ENCODE measurements around the gene AMD1.
A peak's percentile ranks its signal among the peaks of the same experiment; 100 is the strongest.

The AMD1 gene

GRCh38 chr6:110841266-110841665 lies 33.3 kb upstream of the AMD1 start:
- DNase-seq (ENCODE audit: low read depth), result no peak
- TF ChIP-seq CTCF (IDR thresholded peaks at IDR 0.05; ENCODE audit: low read depth, low read length) (no peak), MYC (IDR thresholded peaks at IDR 0.05; ENCODE audit: low read depth, low read length) (no peak), POLR2A (IDR thresholded peaks at IDR 0.05; ENCODE audit: extremely low read depth, insufficient read length) (no peak)
- TF ChIP-seq, protein P1, sequence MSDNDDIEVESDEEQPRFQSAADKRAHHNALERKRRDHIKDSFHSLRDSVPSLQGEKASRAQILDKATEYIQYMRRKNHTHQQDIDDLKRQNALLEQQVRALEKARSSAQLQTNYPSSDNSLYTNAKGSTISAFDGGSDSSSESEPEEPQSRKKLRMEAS (IDR thresholded peaks at IDR 0.05; ENCODE audit: low read depth, low read length), result no peak
- H3K4me3 ChIP-seq (ENCODE audit: low read depth, low read length), result no peak overlapping the region

GRCh38 chr6:110849781-110850180 lies 24.8 kb upstream of the AMD1 start:
- TF ChIP-seq MYC (IDR thresholded peaks at IDR 0.05; ENCODE audit: low read depth, low read length) (no peak), POLR2A (IDR thresholded peaks at IDR 0.05; ENCODE audit: extremely low read depth, insufficient read length) (no peak), CTCF (IDR thresholded peaks at IDR 0.05; ENCODE audit: low read depth, low read length) (no peak)
- TF ChIP-seq, protein P1 (IDR thresholded peaks at IDR 0.05; ENCODE audit: low read depth, low read length), result no peak

DNA sequence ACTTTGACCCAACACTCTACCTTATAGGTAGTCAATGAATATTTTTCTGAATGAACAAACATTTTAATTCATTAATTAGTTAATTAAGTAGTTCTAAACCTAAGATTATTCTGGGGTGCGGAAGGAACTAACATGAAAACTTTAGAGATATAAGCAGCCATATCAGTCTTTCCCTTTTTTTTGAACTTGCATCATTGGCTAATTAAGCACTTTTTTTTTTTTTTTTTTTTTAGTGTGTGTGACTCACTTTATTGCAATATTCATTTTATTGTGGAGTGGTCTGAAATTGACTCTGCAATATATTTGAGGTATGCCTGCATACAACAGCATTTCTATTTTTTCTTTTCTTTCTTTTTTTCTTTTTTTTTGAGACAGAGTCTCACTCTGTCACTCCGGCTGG lies 21.8 kb upstream of the AMD1 start:
- TF ChIP-seq CTCF (IDR thresholded peaks at IDR 0.05; ENCODE audit: low read depth, low read length) (no peak), POLR2A (IDR thresholded peaks at IDR 0.05; ENCODE audit: extremely low read depth, insufficient read length) (no peak), MYC (IDR thresholded peaks at IDR 0.05; ENCODE audit: low read depth, low read length) (no peak)
- TF ChIP-seq, protein P1 (IDR thresholded peaks at IDR 0.05; ENCODE audit: low read depth, low read length), result no peak
- no peak overlapping the region for H3K4me3 ChIP-seq (ENCODE audit: low read depth, low read length)
- DNase-seq (ENCODE audit: low read depth), result peak; percentile 23

More at GRCh38 chr6:110849781-110850180, 24.8 kb upstream of the AMD1 start:
- no peak overlapping the region for H3K4me3 ChIP-seq (ENCODE audit: low read depth, low read length)
- no peak for DNase-seq (ENCODE audit: low read depth)

- TF ChIP-seq CTCF (IDR thresholded peaks at IDR 0.05; ENCODE audit: low read depth, low read length), result no peak
- TF ChIP-seq, protein P1 (IDR thresholded peaks at IDR 0.05; ENCODE audit: low read depth, low read length), result no peak
- no peak for TF ChIP-seq MYC (IDR thresholded peaks at IDR 0.05; ENCODE audit: low read depth, low read length)
- TF ChIP-seq POLR2A (IDR thresholded peaks at IDR 0.05; ENCODE audit: extremely low read depth, insufficient read length), result no peak
- no peak overlapping the region for H3K4me3 ChIP-seq (ENCODE audit: low read depth, low read length)
- no peak for DNase-seq (ENCODE audit: low read depth)
Measured at GRCh38 chr6:110853754-110854477, 20.7 kb upstream of the AMD1 start.

DNA sequence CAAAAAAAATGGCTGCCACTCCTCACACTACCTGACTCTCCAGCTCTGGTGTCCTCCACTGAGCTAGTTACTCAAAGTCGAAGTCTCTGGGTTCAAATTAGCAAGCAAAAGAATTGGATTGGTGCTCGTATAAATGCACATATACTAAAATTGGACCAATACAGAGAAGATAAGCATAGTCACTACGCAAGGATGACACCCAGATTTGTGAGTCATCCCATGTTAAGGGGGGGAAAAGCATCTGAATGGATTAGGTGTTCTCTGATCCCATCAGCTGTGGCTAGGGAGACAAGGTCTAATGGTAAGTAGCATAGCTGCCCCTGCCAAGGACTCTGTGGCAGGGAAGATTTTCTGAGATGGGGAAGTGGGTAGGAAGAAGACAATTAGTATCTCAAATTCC lies 18.3 kb upstream of the AMD1 start:
- no peak overlapping the region for H3K4me3 ChIP-seq (ENCODE audit: low read depth, low read length)
- no peak for TF ChIP-seq MYC (IDR thresholded peaks at IDR 0.05; ENCODE audit: low read depth, low read length)
- no peak for TF ChIP-seq CTCF (IDR thresholded peaks at IDR 0.05; ENCODE audit: low read depth, low read length)
- no peak for TF ChIP-seq POLR2A (IDR thresholded peaks at IDR 0.05; ENCODE audit: extremely low read depth, insufficient read length)
- TF ChIP-seq, protein P1 (IDR thresholded peaks at IDR 0.05; ENCODE audit: low read depth, low read length), result no peak
- peak; percentile 19 for DNase-seq (ENCODE audit: low read depth)

Measured in NB4 (cell line).